HG02973 (cell line): Measurements from ENCODE around the gene DNAJC24.

ENCODE experiments used
- ATAC-seq: cut with Tn5 transposase; IDR thresholded peaks from one replicate; pipeline ENCODE4 v1.9.1; 2021; ENCODE audit warnings: moderate library complexity; ENCODE audit not compliant: unreplicated experiment

DNAJC24 gene

GRCh38 chr11:31414338-31414737 lies 44.7 kb downstream of the DNAJC24 start:
- no peak for ATAC-seq

GRCh38 chr11:31415435-31415834 lies 45.8 kb downstream of the DNAJC24 start:
- ATAC-seq, result no peak

DNA sequence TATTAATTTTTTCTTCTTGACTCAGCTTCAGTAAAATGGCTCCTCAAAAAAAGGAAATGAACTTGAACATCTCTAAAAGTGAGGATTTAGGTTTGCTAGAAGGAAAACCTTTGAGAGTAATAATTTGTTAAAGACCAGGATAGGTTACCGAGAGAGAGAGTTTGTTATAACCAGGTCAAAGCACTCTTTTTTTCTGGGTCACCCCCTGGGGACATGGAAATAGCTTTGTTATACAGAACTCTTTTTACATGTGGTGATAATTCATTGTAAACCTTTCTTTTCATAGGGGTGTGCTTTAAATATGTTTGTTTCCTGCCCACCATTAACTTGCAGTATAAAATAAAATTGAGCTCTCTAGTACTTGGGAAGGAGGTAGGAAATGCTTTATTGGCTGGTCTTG lies 47.7 kb downstream of the DNAJC24 start:
- no peak for ATAC-seq

DNA sequence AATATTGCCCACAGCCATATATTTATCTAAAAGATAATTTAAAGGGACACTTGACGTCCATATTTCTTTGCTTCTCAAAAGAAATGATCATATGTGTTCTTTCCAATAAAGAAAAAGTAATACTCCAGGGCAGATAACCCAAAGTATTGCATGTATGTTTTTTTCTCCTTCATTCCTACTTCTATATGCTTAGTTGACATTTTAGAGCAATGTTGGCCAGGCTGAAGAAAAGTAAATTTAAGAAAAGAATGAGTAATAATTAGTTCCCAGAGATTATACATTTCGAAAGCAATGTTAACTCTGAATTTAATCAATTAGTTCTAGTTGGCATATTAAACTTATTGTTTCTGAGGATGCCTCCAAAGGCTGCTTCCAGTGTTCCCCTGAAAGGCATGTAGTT lies 48.2 kb downstream of the DNAJC24 start:
- ATAC-seq, result no peak

DNA sequence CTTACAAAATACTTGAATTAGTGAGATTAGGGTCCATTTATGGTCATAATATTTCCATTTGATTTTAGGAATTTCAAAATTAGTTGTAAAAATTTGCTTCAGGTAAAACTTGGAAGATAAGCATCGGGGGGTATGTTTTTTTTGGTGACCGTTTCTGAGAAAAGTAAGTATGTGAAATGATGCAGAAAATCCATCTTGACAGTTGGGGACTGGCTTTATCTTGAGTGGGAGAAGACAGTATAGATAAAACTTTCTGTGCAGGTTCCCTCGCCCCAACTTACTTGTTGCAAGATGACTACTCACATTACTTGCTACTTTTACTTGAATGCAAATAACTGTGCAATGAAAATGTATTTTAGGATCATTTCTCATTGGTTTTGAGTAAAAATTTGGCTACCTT lies 49.5 kb downstream of the DNAJC24 start:
- ATAC-seq, result no peak

DNA sequence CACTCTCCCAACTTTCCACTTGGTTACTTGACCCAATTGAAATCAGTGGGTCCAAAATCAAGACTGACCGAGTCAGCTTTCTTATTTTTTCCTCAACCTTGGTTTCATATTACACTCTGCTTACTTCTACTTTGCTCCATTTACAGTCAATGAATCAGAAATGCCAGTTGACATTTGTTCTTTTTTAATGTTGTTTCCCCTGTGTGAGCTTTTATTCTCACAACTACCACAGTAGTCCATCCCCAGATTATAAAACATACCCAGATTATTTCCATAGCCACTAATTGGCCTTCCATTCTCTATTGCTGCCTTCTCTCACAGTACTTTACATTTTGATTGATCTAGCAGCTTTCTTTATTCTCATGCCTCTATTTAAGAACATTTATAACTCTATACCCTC lies 50.0 kb downstream of the DNAJC24 start:
- ATAC-seq, result no peak

DNA sequence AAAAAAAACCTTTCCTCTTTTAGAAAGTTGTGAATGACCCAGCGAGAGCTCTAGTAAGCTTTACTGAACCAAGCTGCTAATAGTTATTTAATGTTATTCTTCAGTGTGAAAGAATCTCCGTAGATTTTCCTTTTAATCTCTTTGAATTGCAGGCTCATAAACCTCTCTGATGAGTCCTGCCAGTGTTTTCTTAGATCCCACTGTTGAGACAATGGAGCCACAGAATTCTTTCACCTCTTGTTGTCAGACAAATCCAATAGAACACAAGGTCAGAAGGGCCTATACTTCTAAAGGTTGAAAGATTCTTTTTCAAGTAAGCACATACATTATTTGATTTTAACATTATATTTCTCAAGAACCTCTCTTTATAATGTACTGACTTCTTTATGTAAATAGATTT lies 52.2 kb downstream of the DNAJC24 start:
- ATAC-seq, result no peak

GRCh38 chr11:31422703-31423102 lies 53.0 kb downstream of the DNAJC24 start:
- ATAC-seq, result no peak

GRCh38 chr11:31424652-31425051 lies 55.0 kb downstream of the DNAJC24 start:
- no peak for ATAC-seq

GRCh38 chr11:31433851-31434250 lies 64.2 kb downstream of the DNAJC24 start:
- ATAC-seq, result no peak

- no peak for ATAC-seq
These were observed 68.2 kb downstream of the DNAJC24 start for GRCh38 chr11:31437742-31438435.

- ATAC-seq, result no peak
These were observed 71.6 kb downstream of the DNAJC24 start for GRCh38 chr11:31441296-31441695.

DNA sequence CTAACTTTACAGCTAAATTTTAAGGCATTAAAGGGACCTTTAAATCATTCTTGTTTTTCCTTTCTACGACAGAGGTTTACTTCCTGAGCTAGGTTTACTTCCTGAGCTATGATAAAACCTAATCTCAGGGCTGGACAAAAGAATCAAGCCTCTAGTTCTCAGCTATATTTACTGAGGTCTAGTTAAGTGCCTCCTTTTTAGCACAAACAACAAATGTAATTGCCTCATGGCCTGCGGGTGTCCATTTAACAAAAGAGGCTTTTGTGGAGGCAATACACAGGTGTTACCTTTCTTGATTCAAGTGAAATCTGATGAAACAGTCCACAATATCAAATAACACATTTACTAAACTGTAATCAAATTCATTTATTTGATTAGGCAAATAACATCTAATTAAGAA lies 72.4 kb downstream of the DNAJC24 start:
- no peak for ATAC-seq

DNA sequence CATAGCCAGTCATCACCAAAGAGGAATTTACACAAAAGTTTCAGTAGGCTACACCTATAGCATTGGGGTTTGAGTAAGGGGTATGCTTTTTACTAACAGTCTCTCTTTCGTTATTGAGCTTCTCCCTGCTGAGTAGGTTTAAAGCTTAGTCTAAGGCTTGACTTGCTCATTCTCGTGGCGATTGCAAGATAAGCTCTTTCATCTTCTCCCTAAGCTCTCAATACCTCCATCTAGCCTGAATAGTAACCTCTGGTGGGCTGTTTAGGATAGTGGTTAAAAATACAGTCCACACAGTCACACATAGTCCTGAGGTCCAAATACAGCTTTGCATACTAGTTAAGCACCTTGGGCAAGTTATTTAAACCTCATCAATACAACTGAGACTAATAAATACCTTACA lies 74.1 kb downstream of the DNAJC24 start:
- no peak for ATAC-seq

DNA sequence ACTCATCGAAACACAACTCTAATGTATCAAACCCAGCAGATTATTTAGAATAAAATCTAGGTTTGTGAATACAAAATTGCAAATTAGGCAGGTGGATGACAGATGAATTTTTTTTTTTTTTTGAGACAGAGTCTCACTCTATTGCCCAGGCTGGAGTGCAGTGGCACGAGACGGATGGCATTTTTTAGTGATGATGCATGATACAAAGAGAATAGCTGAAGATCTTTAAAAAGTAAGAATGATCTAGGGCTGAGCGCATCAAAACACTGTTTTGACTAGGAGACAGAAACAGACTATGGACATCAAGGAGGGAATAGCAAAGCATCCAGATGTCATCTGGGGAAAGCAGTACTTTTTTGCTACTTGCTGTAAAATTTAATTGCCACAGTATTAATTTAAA lies 76.0 kb downstream of the DNAJC24 start:
- ATAC-seq, result no peak

DNA sequence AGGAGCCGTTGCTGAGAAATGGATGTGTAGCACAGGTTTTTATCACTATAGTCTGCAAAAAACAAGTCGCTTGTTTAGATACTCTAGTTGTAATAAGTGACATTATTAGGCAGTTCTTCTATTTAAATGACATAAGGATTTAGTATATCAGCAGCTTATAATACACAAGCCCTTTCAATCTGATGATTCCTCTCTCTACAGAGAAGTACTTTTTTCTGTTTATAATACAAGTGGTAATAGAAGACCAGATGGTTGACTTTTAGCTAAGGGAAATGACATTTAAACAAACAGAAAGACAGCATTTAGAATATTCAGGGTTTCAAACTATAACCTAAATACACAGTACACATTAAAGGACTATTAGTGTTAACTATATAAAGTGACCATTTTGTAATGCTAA lies 79.4 kb downstream of the DNAJC24 start:
- ATAC-seq, result no peak

GRCh38 chr11:31450841-31451240 lies 81.2 kb downstream of the DNAJC24 start:
- no peak for ATAC-seq

DNA sequence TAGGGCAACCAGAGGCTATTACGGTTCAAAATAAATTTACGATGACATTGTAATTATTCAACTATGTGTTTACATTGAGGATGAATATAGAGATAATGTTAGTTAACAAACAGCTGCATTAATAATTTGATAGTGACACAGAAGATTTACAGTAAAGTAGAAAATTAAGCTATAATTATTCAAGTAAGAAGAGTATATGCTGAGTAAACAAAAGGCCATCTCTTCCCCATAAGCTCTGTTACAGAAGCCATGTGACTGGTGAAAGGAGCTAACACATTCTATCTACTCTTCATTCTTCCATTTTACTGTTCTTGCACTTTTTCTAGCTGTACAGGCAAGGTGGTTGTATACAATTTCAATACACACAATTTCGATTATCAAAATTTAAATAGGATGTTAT lies 85.5 kb downstream of the DNAJC24 start:
- no peak for ATAC-seq

DNA sequence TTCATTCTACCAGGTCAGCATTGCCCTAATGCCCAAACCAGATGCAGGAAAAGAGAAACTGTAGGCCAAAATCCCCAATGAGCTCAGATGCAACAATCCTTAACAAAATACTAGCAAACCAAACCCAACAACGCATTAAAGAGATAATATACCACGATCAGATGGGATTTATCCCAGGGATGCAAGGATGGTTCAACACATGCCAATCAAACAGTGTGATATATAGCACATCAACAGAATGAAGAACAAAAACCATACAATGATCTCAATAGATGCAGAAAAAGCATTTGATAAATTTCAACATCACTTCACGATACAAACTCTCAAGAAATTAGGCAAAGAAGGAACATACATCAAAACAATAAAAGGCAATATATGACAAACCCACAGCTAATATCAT lies 94.8 kb downstream of the DNAJC24 start:
- ATAC-seq, result no peak

- ATAC-seq, result no peak
These were observed 104.4 kb downstream of the DNAJC24 start for GRCh38 chr11:31474083-31474482.

DNA sequence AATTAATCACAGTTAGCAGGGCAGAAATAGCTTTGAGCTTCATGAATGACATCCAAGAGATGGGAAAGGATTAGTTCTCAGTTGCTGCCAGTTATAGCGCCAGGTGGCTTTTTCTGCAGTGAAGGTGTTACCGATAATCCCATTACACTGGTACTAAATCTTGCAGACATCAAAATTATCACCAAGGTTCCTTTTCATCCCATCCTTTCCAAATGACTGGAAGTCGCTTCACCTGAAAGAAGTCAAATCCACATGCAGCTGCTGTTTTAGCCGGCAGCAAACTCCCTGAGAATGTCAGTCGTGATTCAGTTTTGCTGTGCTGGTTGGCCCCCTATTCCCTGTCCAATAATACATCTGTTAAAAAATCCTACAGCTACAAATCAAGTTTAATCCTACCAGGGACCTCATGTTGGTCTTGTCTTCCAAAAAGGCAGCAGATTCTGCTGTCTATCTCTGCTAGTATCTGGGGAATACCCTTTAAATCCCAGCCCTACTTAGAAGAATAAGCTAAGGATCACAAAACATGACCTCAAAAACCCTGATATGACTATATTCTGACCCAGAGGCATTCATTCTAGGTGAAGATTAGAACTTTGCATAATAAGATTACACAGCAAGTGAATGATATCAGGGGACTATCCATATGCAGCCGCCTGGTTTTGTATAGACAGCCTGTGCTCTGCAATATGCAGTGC lies 108.0 kb downstream of the DNAJC24 start:
- no peak for ATAC-seq

- no peak for ATAC-seq
These were observed 108.5 kb downstream of the DNAJC24 start for GRCh38 chr11:31478223-31478590.

DNA sequence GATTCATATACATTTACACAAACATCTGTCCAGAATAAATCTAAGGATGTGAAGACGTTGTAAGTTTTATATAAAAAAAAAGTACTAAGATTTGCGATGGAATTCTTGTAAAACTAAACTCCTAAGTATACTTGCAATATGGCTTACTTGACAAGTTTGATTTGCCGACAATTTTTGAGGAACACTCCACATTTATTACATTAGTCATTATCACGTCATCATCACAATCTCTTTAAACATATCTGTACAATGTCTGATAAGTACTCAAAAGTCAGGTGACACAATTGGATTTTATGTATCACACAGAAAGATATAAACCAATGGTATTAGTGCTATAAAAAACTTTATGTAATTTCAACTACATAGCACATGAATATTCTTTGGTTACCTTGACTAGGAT lies 109.4 kb downstream of the DNAJC24 start:
- ATAC-seq, result no peak
